ENCODE measurements around the gene GPRIN1. TPM values are rescaled to one million over a fixed set of nuclear protein-coding genes. Genes with fewer than 3 reads are reported as not detected.
A peak's percentile ranks its signal among the peaks of the same experiment; 100 is the strongest.

GPRIN1 gene
- total RNA-seq, 1 experiment from 2014 or later, result 8.5 TPM

GRCh38 chr5:176639208-176639607 lies 29.3 kb upstream of the GPRIN1 start:
- peaks cover 7% of the 10 kb centered on the region for H3K9me3 Mint-ChIP-seq
- H3K36me3 Mint-ChIP-seq, result no peaks in the 10 kb centered on the region
- TF ChIP-seq ZNF423 (CRISPR knock-in tag; IDR thresholded peaks at IDR 0.05), result 0 out of 2 replicates have a peak, but pooled peaks have one; percentile 23
- TF ChIP-seq ZSCAN18 (CRISPR knock-in tag; IDR thresholded peaks at IDR 0.05), result no peak
- ATAC-seq, result no peak
- DNase-seq (ENCODE audit: low spot score), result no peak
- ChIA-PET POLR2A (interaction anchor here (0.9 kb wide), 1 partner anchor 812 kb away, joined by 3 read pairs; no protein-coding TSS in a partner anchor), CTCF (interaction anchor here (0.9 to 1.7 kb wide), 2 partner anchors 9 to 22 kb away, joined by 5 to 6 read pairs; partner anchors contain the start of genes EIF4E1B and SNCB)
- H3K4me1 Mint-ChIP-seq, result peaks cover 37% of the 10 kb centered on the region
- no peak overlapping the region for H3K4me3 Mint-ChIP-seq
- H3K27me3 Mint-ChIP-seq (ENCODE audit: low read depth), result peaks cover 19% of the 10 kb centered on the region
- no peak overlapping the region for H3K27ac Mint-ChIP-seq

- no peak for ATAC-seq
- Mint-ChIP-seq H3K27me3 (ENCODE audit: low read depth) (peaks cover 19% of the 10 kb centered on the region), H3K36me3 (no peaks in the 10 kb centered on the region), H3K27ac (no peak overlapping the region), H3K9me3 (peaks cover 7% of the 10 kb centered on the region), H3K4me1 (peaks cover 41% of the 10 kb centered on the region), H3K4me3 (no peak overlapping the region)
- POLR2A ChIA-PET, result no interaction called here
- CTCF ChIA-PET, result interaction anchor here (1.0 to 1.7 kb wide), 2 partner anchors 22 to 191 kb away, joined by 3 to 6 read pairs; no protein-coding TSS in a partner anchor
- DNase-seq (ENCODE audit: low spot score), result no peak
- TF ChIP-seq ZMAT4 (CRISPR knock-in tag; IDR thresholded peaks at IDR 0.05) (no peak), TEAD1 (CRISPR knock-in tag; IDR thresholded peaks at IDR 0.05) (no peak), GTF2I (CRISPR knock-in tag; conservative IDR thresholded peaks at IDR 0.05) (0 out of 2 replicates have a peak, but pooled peaks have one; percentile 26), ZNF416 (CRISPR knock-in tag; IDR thresholded peaks at IDR 0.05) (no peak), USF1 (CRISPR knock-in tag; IDR thresholded peaks at IDR 0.05) (no peak), USF2 (CRISPR knock-in tag; IDR thresholded peaks at IDR 0.05) (no peak)
These were observed 28.5 kb upstream of the GPRIN1 start for GRCh38 chr5:176638437-176638836.

- no peak overlapping the region for H3K27ac Mint-ChIP-seq
- H3K36me3 Mint-ChIP-seq, result no peaks in the 10 kb centered on the region
- DNase-seq (ENCODE audit: low spot score) (no peak), ATAC-seq (peak; percentile 30; the same call in 1 of the 2 replicates)
- POLR2A ChIA-PET, result no interaction called here
- H3K27me3 Mint-ChIP-seq (ENCODE audit: low read depth), result peaks cover 24% of the 10 kb centered on the region
- no peak overlapping the region for H3K4me3 Mint-ChIP-seq
- TF ChIP-seq ATF2 (CRISPR knock-in tag; IDR thresholded peaks at IDR 0.05; ENCODE audit: borderline replicate concordance, low read depth) (no peak), ATF1 (CRISPR knock-in tag; IDR thresholded peaks at IDR 0.05) (no peak), ZNF671 (CRISPR knock-in tag; IDR thresholded peaks at IDR 0.05) (no peak), MXD4 (CRISPR knock-in tag; IDR thresholded peaks at IDR 0.05; ENCODE audit: borderline replicate concordance) (no peak), CTCF (IDR thresholded peaks at IDR 0.05) (no peak), EMX1 (CRISPR knock-in tag; IDR thresholded peaks at IDR 0.05) (no peak), MYBL2 (CRISPR knock-in tag; IDR thresholded peaks at IDR 0.05) (no peak), ZNF396 (CRISPR knock-in tag; IDR thresholded peaks at IDR 0.05; ENCODE audit: borderline replicate concordance) (no peak), E2F5 (CRISPR knock-in tag; IDR thresholded peaks at IDR 0.05) (no peak), PREB (CRISPR knock-in tag; IDR thresholded peaks at IDR 0.05; ENCODE audit: borderline replicate concordance) (no peak), E2F1 (CRISPR knock-in tag; IDR thresholded peaks at IDR 0.05) (no peak)
- H3K9me3 Mint-ChIP-seq, result peaks cover 7% of the 10 kb centered on the region
- CTCF ChIA-PET, result interaction anchor here (1.0 kb wide), 1 partner anchor 190 kb away, joined by 3 read pairs; no protein-coding TSS in a partner anchor
- peaks cover 38% of the 10 kb centered on the region for H3K4me1 Mint-ChIP-seq
These were observed 27.6 kb upstream of the GPRIN1 start for GRCh38 chr5:176637556-176637955.

All from WTC11 (cell line).